SK-N-SH treated with all-trans-retinoic acid at 6 μM for 48 hours (cell line): Measurements from ENCODE around the gene ARHGAP25.
A peak's percentile ranks its signal among the peaks of the same experiment; 100 is the strongest.

Experiments used
- ATAC-seq: fragments of 200-7000 bp; cut with Tn5 transposase; 3 replicates; pipeline ENCODE4 v1.9.1; 2020; ENCODE audit warnings: mild to moderate bottlenecking, moderate library complexity
- ARNTL ChIP-seq: fragments of 450-650 bp; formaldehyde crosslinking; IDR thresholded peaks from 2 replicates; pipeline ENCODE4 v1.5.0; 2020; ENCODE audit warnings: low read depth, mild to moderate bottlenecking, moderate library complexity, borderline replicate concordance
- BACH2 ChIP-seq: fragments of 250-450 bp; sonication (Bioruptor Pico); IDR thresholded peaks from 2 replicates; pipeline ENCODE4 v1.9.0; 2021; ENCODE audit warnings: mild to moderate bottlenecking, borderline replicate concordance
- CSDC2 ChIP-seq: fragments of 250-450 bp; sonication (Bioruptor Pico); IDR thresholded peaks from 2 replicates; pipeline ENCODE4 v1.5.0; 2020; ENCODE audit warnings: mild to moderate bottlenecking, moderate library complexity
- GLIS3 ChIP-seq: fragments of 250-450 bp; sonication (Bioruptor Pico); IDR thresholded peaks from 2 replicates; pipeline ENCODE4 v1.5.0; 2020; ENCODE audit warnings: mild to moderate bottlenecking, moderate library complexity
- ISL1 ChIP-seq: fragments of 250-450 bp; sonication (Bioruptor Pico); IDR thresholded peaks from 2 replicates; pipeline ENCODE4 v2.1.2; 2022; ENCODE audit warnings: mild to moderate bottlenecking, moderate library complexity
- OSR1 ChIP-seq: fragments of 250-450 bp; sonication (Bioruptor Pico); IDR thresholded peaks from 2 replicates; pipeline ENCODE4 v1.8.0; 2022; ENCODE audit warnings: moderate library complexity, mild to moderate bottlenecking, inconsistent platforms
- PATZ1 ChIP-seq: fragments of 250-450 bp; sonication (Bioruptor Pico); IDR thresholded peaks from 2 replicates; pipeline ENCODE4 v1.8.0; 2020; ENCODE audit warnings: mild to moderate bottlenecking, moderate library complexity, borderline replicate concordance
- PPARA ChIP-seq: fragments of 250-450 bp; sonication (Bioruptor Pico); IDR thresholded peaks from 2 replicates; pipeline ENCODE4 v1.5.0; 2020; ENCODE audit warnings: mild to moderate bottlenecking, borderline replicate concordance
- RARB ChIP-seq: fragments of 250-450 bp; sonication (Bioruptor Pico); IDR thresholded peaks from 2 replicates; pipeline ENCODE4 v1.8.0; 2021; ENCODE audit warnings: mild to moderate bottlenecking, moderate library complexity
- SNAI2 ChIP-seq: fragments of 250-450 bp; sonication (Bioruptor Pico); IDR thresholded peaks from 2 replicates; pipeline ENCODE4 v1.5.0; 2020; ENCODE audit warnings: mild to moderate bottlenecking, moderate library complexity
- TCF4 ChIP-seq: fragments of 250-450 bp; sonication (Bioruptor Pico); IDR thresholded peaks from 2 replicates; pipeline ENCODE4 v1.8.0; 2021; ENCODE audit warnings: mild to moderate bottlenecking, moderate library complexity, borderline replicate concordance
- TOX ChIP-seq: fragments of 250-450 bp; sonication (Bioruptor Pico); IDR thresholded peaks from 2 replicates; pipeline ENCODE4 v1.8.0; 2021; ENCODE audit warnings: mild to moderate bottlenecking, moderate library complexity, borderline replicate concordance
- TSHZ2 ChIP-seq: fragments of 250-450 bp; sonication (Bioruptor Pico); IDR thresholded peaks from 2 replicates; pipeline ENCODE4 v1.5.0; 2020; ENCODE audit warnings: mild to moderate bottlenecking, moderate library complexity
- ZC3H10 ChIP-seq: fragments of 250-450 bp; sonication (Bioruptor Pico); IDR thresholded peaks from 2 replicates; pipeline ENCODE4 v1.5.1; 2021; ENCODE audit warnings: mild to moderate bottlenecking, moderate library complexity
- ZFP3 ChIP-seq: fragments of 250-450 bp; sonication (Bioruptor Pico); IDR thresholded peaks from 2 replicates; pipeline ENCODE4 v1.5.0; 2020; ENCODE audit warnings: mild to moderate bottlenecking, moderate library complexity
- ZFP30 ChIP-seq: fragments of 450-650 bp; formaldehyde crosslinking; IDR thresholded peaks from 2 replicates; pipeline ENCODE4 v1.5.0; 2022; ENCODE audit warnings: mild to moderate bottlenecking, moderate library complexity
- ZNF565 ChIP-seq: fragments of 450-650 bp; formaldehyde crosslinking; conservative IDR thresholded peaks from 2 replicates; pipeline ENCODE4 v1.5.0; 2020; ENCODE audit warnings: low read depth, mild to moderate bottlenecking, moderate library complexity
- ZNF70 ChIP-seq: fragments of 450-650 bp; formaldehyde crosslinking; IDR thresholded peaks from 2 replicates; pipeline ENCODE4 v1.5.0; 2020; ENCODE audit warnings: mild to moderate bottlenecking, moderate library complexity
- ZNF8 ChIP-seq: fragments of 450-650 bp; formaldehyde crosslinking; IDR thresholded peaks from 2 replicates; pipeline ENCODE4 v1.5.0; 2020; ENCODE audit warnings: mild to moderate bottlenecking, moderate library complexity
- TF ChIP-seq, protein P1 (sequence below): fragments of 250-450 bp; sonication (Bioruptor Pico); IDR thresholded peaks from 2 replicates; pipeline ENCODE4 v1.8.0; 2021; ENCODE audit warnings: low read depth, mild to moderate bottlenecking, moderate library complexity, borderline replicate concordance
- TF ChIP-seq, protein P2 (sequence below): fragments of 250-450 bp; sonication (Bioruptor Pico); IDR thresholded peaks from 2 replicates; pipeline ENCODE4 v1.5.1; 2020; ENCODE audit warnings: low read depth, mild to moderate bottlenecking, moderate library complexity

Gene ARHGAP25

GRCh38 chr2:68708629-68709028 lies 26.0 kb upstream of the ARHGAP25 start:
- no peak for ATAC-seq

GRCh38 chr2:68709421-68709911 lies 25.1 kb upstream of the ARHGAP25 start:
- peak; percentile 97 for ATAC-seq
- 0 out of 2 replicates have a peak, but pooled peaks have one; percentile 21 for TF ChIP-seq ZNF70 (CRISPR knock-in tag)
- TF ChIP-seq PATZ1 (CRISPR knock-in tag): no peak
- peak; percentile 22; the same call in 1 of the 2 replicates for TF ChIP-seq TCF4 (CRISPR knock-in tag)
- TF ChIP-seq, all 23 proteins: peak for 2

More at GRCh38 chr2:68708629-68709028, 26.0 kb upstream of the ARHGAP25 start:
- TF ChIP-seq ZNF8 (CRISPR knock-in tag) (no peak), ZFP3 (no peak), OSR1 (CRISPR knock-in tag) (no peak), TOX (CRISPR knock-in tag) (no peak), TCF4 (CRISPR knock-in tag) (no peak), GLIS3 (CRISPR knock-in tag) (no peak), ISL1 (CRISPR knock-in tag) (no peak), ARNTL (CRISPR knock-in tag) (no peak), TSHZ2 (CRISPR knock-in tag) (no peak), SNAI2 (CRISPR knock-in tag) (no peak), ZNF565 (CRISPR knock-in tag) (no peak), RARB (no peak), ZNF70 (CRISPR knock-in tag) (no peak), ZC3H10 (no peak), PPARA (no peak), CSDC2 (CRISPR knock-in tag) (no peak), ZFP30 (CRISPR knock-in tag) (no peak), BACH2 (CRISPR knock-in tag) (no peak)
- TF ChIP-seq, protein P1, sequence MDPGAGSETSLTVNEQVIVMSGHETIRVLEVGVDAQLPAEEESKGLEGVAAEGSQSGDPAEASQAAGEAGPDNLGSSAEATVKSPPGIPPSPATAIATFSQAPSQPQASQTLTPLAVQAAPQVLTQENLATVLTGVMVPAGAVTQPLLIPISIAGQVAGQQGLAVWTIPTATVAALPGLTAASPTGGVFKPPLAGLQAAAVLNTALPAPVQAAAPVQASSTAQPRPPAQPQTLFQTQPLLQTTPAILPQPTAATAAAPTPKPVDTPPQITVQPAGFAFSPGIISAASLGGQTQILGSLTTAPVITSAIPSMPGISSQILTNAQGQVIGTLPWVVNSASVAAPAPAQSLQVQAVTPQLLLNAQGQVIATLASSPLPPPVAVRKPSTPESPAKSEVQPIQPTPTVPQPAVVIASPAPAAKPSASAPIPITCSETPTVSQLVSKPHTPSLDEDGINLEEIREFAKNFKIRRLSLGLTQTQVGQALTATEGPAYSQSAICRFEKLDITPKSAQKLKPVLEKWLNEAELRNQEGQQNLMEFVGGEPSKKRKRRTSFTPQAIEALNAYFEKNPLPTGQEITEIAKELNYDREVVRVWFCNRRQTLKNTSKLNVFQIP: no peak
- TF ChIP-seq, protein P2, sequence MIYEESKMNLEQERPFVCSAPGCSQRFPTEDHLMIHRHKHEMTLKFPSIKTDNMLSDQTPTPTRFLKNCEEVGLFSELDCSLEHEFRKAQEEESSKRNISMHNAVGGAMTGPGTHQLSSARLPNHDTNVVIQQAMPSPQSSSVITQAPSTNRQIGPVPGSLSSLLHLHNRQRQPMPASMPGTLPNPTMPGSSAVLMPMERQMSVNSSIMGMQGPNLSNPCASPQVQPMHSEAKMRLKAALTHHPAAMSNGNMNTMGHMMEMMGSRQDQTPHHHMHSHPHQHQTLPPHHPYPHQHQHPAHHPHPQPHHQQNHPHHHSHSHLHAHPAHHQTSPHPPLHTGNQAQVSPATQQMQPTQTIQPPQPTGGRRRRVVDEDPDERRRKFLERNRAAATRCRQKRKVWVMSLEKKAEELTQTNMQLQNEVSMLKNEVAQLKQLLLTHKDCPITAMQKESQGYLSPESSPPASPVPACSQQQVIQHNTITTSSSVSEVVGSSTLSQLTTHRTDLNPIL (CRISPR knock-in tag): no peak

- no peak for ATAC-seq
- TF ChIP-seq, protein P2 (CRISPR knock-in tag): no peak
- no peak for TF ChIP-seq CSDC2 (CRISPR knock-in tag)
- TF ChIP-seq PPARA: no peak
- TF ChIP-seq SNAI2 (CRISPR knock-in tag): no peak
- no peak for TF ChIP-seq OSR1 (CRISPR knock-in tag)
- no peak for TF ChIP-seq TCF4 (CRISPR knock-in tag)
- no peak for TF ChIP-seq ZNF565 (CRISPR knock-in tag)
Measured at GRCh38 chr2:68710336-68710735, 24.3 kb upstream of the ARHGAP25 start.
